ENCODE data around the gene PARVG.

PARVG gene

DNA sequence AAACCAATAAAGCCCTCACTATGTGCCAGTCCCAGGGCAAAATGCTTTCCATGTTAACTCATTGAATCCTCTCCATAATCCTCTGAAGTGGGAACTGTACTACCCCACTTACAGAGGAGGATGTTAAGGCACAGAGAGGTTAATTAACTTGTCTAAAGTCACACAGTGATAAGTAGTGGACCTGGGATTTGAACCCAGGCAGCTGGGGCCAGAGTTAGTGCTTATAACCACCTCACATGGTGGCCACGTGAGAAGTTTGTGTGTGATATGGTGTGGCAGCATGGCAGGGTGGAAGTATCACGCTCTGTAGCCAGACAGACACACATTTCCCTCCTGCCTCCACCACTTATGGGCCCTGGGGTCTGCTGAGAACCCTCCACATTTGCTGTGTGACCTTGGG lies 16.5 kb downstream of the PARVG start:
- no peak for DNase-seq

DNA sequence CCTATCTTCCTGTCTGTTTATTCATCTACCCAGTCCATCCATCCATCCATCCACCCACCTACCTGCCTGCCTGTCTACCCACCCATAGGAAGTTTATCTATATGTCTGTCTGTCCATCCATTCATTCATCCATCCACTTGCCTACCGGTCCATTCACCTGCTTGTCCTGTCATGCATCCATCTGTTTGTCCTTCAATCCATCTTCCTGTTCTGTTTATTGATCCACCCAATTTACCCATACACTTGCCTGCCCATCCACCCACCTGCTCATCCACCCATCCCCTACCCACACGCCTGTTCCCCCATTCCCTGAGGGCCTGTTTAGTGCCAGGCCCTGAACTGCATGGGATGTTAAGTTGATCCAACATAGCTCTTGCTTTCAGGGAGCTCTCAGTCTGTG lies 18.4 kb downstream of the PARVG start:
- DNase-seq = no peak

DNA sequence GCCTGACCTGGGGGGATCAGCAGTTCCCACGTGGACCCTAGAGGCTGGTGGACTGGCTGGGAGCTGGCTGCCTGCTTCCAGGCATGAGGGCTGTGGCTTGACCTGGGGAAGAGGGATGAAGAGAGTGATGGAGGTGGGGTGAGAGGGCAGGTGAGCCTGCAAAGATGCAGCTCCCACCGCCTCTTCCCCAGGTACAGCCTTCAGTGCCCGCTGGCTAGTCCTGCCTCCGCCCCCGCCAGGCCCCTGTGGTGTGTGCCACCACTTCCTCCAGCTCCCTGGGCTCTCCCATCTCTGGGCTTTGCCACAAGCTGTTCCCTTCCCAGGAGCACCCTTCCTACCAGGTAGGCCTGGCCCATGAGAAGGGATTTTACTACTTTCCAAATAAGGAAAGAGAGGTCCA lies 19.1 kb downstream of the PARVG start:
- no peak for DNase-seq

DNA sequence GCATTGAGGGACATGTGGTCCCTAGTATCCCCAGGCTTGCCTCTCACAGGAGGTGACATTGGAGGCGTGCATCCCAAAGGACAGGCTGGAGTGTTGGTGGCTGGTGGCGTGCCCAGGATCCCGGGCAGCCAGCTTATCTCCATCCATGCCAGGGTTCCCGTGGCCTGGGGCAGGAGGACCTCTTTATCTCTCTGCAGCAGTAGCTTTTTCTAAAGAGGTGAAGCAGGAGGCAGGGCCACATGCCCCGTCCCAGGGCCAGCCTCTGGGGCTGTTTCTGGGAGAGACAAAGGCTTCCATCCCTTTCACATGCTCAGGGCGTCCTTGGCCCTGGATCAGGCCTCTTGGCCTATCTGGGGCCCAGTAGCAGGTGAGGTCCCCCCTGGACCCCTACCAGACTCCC lies 19.7 kb downstream of the PARVG start:
- DNase-seq = no peak

DNA sequence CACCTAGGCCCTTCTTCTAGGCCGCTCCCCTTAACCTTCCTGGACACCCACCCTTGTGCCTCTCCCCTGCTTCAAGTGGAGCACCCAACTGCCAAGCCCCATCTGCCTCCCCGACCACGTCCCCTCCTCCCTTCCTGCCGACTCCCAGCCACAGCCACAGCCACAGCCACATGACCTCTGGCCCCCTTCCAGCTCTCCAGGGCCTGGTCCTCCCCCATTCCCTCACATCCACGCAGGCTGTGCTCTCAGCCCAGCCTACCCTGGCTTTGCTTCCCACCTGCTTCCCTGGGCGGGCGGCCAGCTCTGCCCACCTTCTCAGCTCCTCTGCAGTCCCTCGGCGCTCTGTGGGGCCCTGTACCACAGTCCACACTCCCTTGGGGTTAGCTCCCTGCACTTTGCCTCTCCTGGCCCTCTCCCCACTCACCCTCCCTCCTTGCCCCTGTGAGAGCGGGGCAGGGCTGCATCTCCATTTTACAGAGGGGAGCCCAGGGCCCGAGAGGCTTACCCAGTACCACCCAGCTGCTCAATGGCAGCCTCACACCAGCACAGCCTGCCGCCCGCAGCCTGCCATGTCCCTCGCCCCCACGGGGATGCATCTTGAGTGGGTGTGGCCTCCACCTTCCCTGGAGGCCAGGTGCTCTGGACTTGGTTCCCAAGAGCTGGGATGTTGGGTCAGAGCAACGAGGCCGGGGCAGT lies 20.3 kb downstream of the PARVG start:
- no peak for DNase-seq

DNA sequence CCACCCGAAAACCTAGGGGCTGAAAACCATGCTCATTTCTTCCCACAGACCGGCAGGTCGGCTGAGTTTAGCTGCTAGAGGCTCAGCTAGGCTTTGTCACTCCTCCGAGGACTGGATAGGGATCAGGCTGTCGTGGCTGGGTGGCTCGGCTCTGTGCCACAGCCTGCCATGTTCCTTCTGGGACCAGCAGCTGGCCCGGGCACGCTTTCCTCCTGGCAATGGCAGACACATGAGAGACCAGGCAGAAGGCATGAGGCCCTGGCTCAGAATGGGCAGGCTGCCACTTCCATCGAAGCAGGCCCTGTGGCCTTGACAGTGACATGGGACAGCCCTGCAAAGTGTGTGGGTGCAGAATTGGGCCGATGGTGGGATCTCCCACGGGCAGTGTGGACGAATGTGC lies 20.9 kb downstream of the PARVG start:
- no peak for DNase-seq

DNA sequence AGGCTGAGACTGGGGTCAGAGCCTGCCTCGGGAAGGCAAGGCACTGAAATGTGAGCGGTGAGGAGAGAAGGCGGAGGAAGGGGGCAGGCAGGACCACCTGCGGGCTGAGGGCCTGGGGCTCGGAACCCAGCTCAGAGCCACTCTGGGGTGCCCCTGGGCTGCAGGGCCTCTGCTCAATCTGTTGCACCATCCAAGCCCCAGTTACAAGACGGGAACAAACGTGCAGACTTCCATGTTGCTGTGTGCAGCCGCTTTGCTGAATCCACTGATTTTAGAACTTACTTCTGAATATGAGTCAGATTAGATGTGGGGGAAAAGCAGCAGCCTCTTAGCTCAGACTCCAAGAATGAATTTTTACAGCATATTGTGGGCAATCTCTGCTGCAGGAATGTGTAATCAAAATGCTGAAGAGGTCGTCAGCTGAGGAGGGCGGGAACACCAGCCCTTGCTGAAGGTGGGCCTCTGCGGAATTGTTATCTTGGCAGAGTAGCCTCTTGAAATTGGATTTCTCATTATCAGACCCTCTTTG lies 21.6 kb downstream of the PARVG start:
- no peak for DNase-seq

DNA sequence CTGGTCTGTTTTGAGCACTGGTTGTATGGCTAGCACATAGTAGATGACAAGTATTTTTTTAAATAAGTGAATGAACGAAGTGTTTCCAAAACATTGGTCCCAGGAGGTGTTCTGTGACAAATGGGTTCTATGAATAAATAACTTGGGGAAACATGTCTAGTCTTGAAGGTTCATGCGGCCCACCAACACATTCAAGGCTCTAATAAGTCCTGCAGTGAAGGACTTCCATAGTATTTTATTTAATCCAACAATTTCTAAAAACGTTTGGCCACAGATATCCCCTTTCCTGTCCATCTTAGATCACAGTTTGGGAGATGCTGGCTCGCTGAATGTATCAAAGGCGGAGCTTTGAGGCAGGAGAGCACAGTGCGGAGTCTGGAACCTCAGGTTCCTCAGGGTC lies 22.5 kb downstream of the PARVG start:
- no peak for DNase-seq

DNA sequence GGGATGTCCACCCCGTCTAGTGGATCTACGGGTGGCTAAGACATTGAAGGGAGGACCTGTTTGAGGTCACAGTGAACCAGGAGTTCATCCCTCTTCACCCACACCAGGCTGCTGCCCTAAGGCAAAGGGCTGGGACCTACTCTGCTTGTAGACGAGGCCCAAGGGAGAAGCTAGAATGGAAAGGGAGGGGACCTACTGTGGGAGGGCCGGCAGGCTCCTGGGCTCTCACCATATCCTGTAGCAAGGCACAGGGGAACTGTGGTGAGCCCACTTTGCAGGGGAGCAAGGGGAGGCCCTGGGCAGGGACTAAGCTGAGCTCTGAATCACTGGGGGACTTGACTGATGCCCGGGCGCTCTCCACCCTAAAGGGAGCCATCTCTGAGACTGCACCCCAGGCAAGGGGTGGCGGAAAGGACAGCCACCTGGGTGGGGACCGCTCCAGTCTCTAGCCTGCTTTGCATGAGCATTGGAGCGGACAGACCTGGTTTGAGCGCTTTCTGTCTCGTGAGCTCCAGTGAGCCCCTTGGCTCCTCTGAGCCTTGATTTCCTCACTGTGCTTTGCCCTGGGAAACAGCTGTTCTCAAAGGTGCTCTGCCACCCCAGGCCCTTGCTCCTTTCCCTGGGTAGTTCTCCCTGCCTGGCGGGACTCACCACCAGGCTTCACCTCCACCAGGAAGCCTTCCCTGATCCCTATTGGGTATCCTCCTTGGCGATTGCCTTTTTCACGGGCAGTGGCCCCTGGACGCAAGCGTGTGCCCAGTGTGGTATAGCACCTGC lies 24.2 kb downstream of the PARVG start:
- DNase-seq = no peak

DNA sequence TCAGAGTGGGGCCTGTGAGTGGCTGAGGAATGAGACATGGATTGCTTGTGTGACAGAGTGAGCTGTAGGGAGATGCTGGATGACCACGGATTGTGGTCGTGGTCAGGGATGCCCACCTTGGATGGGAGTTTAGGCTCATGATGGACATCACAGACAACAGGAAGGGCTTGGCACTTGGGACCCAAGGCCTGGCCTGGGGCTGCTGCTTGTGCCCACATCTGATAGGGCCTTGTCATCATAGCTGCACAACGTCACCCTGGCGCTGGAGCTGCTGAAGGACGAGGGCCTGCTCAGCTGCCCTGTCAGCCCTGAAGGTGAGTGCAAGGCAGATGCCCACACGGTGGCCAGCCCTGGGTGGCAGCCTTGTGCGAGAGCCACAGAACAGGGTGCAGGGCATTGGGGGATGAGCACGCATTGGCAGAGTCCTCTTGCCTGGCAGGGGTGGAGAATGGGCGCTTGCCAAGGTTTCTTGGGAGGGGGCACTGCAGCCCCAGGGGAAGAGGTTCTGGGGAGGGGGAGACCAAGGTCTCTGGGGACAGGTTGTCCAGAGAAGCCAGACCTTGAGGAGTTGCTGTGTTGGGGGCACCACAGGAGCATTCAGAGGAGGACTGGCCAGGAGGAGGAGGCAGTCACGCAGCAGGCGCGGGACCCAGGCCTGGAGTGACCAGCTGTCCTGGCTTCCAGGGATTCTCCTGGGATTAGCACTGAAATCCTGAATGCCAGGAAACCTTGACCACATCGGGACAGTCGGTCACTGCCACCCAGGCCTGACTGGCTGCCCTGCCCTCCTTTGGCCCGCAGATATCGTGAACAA lies 25.0 kb downstream of the PARVG start:
- DNase-seq = no peak

DNA sequence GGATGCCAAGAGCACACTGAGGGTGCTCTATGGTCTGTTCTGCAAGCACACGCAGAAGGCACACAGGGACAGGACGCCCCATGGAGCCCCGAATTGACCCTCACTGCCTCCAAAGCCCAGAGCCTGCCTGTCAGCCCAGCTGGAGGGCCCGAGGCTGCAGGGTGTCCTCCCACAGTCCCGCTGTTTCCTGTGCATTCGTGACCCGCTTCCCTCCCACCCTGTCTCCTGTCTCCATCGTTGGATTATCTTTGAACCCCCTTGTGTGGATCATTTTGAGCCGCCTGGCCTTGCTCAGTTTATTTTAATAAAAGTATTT lies 25.6 kb downstream of the PARVG start:
- no peak for DNase-seq

DNA sequence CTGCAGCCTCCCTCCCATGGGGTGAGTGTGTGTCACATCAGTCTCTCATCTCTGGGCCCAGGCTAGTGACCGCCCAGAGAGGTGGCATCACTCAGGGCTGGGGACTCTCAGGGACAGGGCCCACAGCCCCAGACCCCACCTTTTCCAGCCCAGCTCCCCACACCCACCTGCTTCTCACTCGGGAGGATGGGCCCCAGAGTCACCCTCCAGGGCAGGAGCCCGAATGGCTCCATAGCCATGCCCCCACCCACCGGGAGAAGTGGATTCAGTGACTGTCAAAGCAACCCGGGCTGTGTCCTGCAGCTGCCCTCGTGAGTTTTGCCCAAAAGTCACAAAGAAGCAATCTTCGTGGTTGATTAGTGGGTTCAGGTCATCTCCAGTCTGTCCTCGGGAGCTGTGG lies 26.0 kb downstream of the PARVG start:
- DNase-seq = no peak

DNA sequence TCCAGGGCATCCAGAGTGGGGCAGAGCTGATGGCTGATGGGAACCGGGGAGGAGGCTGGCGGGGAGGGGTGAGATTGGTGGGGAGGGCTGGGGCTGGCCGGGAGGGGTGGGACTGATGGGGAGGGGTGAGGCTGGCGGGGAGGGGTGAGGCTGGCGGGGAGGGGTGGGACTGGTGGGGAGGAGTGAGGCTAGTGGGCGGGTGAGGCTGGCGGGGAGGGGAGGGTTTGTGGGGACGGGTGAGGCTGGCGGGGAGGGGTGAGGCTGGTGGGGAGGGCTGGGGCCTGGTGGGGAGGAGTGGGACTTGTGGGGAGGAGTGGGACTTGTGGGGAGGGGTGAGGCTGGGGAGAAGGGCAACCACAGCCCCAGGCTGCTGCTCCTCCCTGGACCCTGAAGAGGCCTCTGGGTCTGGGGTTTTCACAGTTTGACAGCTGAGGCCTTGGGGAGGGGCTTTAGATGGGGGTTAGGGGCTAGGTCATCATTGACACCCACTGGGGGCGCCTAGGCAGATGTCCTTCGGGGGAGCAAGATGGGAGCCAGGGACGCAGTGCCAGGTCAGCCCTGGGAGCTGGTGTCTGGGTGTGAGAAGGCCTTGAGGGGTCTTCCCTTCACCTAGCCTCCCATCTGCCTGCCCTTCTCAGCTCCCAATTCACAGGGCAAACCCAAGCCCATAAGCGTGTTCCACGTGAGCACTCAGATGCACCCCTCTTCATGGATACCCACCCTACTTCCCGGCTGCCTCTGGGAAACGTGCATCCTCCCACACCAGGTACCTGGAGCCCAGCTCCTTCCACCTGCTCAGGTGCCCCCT lies 26.7 kb downstream of the PARVG start:
- no peak for DNase-seq

DNA sequence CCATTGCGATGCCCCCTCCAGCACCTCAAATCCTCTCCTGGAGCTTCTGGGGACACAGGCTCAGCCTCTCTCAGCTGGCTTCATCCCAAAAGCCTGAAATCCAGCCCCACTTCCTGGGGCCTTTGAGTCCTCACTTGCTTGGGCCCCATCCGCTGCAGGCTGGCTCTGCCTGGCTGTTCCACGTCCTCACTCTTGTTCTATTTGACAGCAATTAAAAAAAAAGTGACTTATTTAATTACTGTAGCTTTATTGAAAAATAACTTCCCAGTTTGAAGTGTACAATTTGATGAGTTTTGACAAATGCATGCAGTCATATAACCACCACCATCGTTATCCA lies 27.2 kb downstream of the PARVG start:
- no peak for DNase-seq

DNA sequence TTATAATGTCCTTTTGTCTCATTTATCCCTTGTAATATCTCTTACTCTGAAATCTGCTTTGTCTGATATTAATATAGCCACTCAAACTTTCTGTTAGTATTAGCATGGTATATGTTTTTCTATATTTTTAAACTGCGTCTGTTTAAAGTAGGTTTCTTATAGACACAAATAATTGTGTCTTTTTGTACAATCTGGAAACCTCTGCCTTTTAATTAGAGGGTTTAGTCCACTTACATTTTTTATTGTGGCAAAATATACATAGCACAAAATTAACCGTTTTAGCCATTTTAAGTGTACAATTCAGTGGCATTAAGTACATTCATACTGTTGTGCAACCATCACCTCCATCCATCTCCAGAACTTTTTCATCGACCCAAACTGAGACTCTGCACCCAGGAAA lies 28.6 kb downstream of the PARVG start:
- no peak for DNase-seq

DNA sequence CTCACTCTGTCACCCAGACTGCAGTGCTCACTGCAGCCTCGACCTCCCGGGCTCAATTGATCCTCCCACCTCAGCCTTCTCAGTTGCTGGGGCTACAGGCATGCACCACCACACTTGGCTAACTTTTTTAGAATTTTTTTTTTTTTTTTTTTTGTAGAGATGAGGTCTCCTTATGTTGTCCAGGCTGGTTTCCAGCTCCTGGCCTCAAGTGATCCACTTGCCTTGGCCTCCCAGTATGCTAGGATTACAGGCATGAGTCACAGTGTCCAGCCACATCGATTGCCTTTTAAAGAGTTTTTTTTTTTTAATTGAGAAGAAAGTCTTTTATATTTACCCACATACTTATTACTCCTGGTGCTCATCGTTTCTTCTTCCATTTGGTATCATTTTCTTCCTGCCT lies 30.0 kb downstream of the PARVG start:
- DNase-seq = no peak

DNA sequence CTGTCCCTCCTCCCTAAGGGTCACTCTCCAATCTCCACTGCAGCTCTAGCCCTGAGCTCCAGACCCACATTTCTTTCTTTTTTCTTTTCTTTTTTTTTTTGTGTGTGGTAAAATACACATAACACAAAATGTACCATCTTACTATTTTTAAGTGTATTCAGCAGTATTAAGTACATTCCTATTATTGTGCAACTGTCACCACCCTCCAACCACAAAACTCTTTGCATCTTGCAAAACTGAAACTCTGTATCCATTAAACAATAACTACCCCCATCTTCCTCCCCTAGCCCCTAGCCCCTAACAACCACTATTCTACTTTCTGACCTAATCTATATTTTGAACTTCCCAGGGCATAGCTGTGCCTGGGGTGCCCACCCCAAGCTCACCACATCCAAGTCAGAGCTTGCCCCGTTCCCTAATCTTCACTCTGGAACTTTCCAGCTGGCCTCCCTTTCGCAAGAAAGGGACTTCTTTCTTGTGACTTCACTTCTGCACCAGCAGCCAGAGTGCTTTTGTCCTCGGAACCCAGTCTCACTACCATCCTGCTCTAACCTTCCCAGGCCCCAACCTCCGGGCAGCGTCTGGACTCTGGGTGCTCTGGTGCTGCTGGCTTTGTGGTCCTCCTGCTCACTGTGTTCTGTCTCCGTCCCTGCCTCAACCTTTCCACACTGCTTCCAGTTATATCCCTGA lies 30.7 kb downstream of the PARVG start:
- no peak for DNase-seq

DNA sequence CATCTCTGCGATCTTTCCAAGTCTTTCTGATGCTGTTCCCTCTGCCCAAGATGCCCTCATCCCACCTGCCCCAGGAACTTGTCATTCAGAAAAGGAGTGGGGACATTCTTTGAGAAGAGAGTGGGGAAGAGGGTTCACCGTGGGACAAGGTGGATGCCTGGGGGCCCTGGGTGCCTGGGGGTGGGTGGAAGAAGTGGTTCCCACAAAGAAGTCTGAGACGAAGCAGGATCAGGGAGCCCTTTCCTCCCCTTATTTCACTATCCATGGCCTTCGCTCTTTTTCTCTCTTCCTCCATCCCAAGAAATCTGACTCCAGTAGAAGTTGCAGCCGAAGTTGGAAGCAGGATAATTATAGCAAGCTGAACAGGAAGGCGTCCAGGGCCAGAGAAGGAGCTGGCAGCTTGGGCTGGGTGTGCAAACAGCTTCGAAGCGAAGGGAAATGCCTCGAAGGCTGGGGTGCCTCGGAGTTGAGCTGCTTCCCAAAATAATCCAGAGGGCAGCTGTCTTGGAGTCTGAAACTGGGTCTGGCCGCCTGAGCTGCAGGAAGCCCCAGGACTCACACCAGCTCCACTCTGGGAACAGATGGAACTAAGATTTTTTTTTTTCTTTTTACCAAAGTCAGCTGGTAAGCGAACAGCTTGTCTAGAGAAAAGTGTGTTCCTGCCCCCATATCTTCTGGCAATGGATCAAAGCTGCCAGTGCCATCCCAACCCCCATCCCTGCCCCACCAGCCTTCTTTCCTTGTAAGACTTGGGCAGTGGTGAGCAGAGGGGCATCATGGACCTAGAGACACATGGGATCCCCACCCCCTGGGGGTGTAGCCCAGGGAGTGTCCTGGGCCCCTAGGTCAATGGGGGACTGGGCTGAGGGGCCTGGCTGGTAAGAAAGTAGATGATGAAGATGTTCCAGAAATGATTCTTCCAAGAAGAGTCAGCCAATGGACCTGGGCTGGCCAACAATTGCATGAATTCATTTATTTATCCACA lies 31.5 kb downstream of the PARVG start:
- DNase-seq = no peak

DNA sequence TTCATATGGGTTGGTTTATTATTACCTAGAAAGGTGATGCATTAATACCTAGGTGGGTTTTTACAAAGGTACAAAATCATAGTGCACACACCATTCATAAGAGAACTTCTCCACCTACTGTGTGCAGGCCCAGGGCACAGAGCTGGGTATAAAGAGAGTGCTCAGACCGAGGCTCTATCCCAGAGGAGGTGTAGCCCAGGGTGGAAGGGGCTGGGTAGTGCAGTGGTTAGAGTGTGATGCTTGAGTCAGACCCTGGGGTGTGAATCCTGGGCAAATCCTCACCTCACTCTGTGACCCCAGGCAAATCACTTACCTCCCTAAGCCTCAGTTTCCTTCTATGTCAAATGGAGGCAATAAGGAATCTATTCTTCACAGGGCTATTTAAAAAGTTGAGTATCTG lies 32.2 kb downstream of the PARVG start:
- DNase-seq = no peak

DNA sequence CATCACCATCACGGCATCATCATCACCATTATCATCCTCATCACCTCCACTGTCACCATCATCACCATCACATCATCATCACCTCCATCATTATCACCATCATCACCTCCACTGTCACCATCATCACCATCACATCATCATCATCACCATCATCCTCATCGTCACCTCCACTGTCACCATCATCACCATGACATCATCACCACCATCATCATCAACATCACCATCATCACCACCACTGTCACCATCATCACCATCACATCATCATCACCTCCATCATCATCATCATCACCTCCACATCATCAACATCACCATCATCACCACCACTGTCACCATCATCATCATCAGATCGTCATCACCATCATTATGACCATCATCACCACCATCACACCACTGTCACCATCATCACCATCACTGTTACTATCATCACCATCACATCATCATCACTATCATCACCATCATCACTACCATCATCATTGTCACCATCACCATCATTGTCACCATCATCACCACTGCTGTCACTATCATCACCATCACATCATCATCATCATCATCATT lies 32.8 kb downstream of the PARVG start:
- DNase-seq = no peak

DNA sequence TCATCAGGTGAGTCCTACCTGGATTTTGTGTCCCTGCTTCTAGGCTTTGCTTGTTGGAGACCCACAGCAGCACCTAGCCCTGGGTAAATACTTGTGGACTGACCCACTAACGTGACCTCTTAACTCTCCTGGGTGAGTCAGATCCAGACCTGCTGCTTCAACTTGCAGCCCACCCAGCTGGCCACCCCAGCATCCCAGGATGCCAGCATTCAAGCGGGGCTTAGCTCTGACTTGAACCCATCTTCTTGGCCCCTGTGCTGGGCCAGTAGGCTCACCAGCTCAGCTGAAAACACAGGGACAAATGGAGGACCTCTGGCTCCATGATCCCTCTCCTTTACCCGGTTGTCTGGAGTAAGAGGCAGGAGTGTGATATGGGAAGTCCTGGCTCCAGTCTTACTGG lies 33.5 kb downstream of the PARVG start:
- DNase-seq = no peak

All from CD4-positive, alpha-beta T cell treated with Interleukin-4 for 1 hour (primary cell).